GM19025 (cell line): ENCODE measurements around the gene NINJ1.
"Not testable (repeated sequence)": the region's sequence is repeated elsewhere in the genome, so short reads cannot be mapped to it uniquely, and the experiment has no call there.

Experiments
- ATAC-seq: cut with Tn5 transposase; IDR thresholded peaks from one replicate; pipeline ENCODE4 v1.9.1; 2021; ENCODE audit warnings: mild to moderate bottlenecking, low read depth, moderate library complexity; ENCODE audit not compliant: unreplicated experiment

Gene NINJ1

GRCh38 chr9:93121316-93122241 is 12.5 kb downstream of the NINJ1 start:
- no peak for ATAC-seq

GRCh38 chr9:93120846-93121315 is 13.2 kb downstream of the NINJ1 start:
- no peak for ATAC-seq

DNA sequence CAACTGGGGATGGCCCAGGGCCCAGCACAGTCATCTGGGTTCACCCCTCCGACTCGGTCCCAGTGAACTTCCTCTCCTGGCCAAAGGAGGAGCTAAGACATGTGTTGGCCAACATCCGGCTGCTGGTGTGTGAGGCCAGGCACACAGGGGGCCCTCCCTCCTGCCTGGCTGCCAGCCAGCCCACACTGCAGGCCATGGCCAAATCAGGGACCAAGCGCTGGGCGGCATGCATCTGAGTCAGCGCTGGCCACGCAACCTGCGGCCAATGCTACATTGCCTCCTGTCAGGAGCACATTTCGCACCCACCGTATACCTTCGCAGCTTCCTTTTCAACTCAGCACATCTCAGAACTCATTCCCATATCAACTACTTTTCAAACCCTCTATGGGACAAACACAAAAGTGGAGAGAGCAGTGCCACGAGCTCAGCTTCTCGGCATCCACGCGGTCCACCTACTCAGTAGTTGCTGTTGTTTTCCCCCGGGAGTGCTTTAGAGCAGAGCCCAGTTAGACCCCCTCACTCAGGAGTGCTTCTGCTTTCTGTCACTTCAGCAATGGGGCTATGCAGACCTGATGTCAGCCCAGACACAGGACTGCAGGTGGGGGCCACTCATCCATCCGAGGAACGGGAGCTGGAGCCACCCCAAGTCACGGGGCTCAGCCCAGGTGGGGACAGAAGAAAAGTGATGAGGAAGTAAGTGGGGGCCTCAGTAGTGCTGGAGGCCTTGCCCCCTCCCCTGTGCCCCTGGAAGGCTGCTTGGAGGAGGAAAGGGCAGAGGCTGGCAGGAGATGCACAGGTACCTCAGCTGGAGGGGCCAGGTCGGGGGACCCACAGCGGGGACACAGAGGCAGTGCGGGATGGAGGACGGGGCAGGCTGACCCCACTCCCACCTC is 13.9 kb downstream of the NINJ1 start:
- peak; percentile 93 for ATAC-seq

GRCh38 chr9:93119703-93119952 is 14.4 kb downstream of the NINJ1 start:
- no peak for ATAC-seq

DNA sequence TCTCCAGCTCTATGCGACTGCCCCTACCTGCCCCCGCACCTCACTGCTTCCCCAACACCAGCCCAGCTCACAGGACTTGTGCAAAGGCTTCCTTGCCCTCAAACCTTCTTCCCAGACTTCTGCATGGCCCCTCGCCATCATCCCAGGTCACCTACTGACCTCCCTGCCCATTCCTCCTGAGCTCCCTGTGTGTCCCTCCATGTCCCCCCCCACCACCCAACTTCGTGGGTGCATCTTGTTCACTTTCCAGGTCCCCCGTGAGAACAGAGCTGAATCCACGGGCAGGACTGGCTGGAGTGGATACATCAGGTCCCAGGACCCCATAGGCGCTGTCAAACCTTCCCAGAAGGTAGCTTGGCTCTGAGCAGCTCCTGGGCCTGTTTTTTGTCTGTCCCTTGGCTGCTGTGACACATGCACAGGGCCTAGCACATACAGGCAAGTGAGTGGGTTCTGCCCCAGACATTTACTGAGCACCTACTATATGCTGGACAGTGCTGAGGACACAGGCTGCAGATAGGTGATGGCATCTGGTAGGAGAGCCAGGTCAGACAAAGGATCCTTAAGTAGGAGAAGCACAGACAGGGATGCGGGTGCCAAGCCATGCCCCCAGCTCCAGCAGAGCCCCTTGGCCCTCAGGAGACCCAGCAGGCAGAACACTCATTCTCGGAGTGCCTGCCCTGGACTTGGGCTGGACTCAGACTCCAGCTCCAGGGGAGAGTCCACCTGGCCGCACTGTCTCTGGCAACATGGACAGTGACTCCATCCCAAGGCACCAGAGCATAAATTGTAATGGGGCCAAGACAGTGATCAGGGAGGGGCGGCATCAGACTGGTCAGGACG is 15.0 kb downstream of the NINJ1 start:
- ATAC-seq: no peak

DNA sequence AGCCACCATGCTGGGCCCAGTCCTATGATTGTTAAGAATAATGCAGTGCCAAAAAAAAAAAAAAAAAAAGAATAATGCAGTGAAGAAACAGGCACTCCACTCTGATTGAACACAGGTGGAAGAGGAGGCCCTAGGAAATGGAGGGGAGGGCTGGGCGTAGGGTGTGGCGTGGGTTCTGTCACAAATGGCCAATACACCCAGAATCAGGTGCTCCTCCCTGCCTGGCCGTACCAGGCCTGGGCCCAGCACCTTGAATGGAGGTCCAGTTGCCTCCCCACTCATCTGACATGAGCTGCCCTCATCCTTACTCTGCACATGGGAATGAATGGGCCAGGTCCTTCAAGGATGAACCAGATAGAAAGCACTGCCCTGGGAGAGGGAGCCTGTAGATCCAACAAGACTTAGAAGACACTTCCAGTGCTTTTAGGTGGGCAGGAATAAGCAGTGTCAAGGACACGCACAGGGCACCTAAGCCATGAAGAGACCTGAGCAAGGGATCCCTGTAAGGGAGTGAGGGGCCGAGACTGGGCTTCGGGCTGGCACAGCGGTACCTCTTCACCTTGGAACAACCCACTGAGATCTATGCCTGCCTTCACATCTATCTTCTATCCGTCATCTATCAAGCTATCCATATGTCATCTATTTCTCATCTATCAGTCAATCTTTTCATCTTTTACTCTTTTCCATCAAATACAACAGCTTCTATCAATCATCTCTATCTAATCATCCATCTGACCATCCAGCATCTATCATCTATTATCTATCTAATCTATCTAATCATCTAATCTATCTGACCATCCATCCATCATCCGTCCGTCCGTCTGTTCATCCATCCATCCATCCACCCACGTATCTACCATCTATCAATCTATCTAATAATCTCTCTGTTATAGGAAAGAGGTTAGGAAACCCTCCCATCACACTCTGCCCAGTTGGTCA is 15.9 kb downstream of the NINJ1 start:
- no peak for ATAC-seq

DNA sequence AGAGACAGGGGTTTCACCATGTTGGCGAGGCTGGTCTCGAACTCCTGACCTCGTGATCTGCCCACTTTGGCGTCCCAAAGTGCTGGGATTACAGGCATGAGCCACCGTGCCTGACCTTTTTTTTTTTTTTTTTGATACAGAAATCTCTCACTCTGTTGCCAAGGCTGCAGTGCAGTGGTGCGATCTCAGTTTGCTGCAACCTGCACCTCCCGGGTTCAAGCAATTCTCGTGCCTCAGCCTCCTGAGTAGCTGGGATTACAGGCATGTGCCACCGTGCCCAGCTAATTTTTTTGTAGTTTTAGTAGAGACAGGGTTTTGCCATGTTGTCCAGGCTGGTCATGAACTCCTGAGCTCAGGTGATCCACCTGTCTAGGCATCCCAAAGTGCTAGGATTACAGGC is 16.5 kb downstream of the NINJ1 start:
- ATAC-seq: not testable (repeated sequence)

DNA sequence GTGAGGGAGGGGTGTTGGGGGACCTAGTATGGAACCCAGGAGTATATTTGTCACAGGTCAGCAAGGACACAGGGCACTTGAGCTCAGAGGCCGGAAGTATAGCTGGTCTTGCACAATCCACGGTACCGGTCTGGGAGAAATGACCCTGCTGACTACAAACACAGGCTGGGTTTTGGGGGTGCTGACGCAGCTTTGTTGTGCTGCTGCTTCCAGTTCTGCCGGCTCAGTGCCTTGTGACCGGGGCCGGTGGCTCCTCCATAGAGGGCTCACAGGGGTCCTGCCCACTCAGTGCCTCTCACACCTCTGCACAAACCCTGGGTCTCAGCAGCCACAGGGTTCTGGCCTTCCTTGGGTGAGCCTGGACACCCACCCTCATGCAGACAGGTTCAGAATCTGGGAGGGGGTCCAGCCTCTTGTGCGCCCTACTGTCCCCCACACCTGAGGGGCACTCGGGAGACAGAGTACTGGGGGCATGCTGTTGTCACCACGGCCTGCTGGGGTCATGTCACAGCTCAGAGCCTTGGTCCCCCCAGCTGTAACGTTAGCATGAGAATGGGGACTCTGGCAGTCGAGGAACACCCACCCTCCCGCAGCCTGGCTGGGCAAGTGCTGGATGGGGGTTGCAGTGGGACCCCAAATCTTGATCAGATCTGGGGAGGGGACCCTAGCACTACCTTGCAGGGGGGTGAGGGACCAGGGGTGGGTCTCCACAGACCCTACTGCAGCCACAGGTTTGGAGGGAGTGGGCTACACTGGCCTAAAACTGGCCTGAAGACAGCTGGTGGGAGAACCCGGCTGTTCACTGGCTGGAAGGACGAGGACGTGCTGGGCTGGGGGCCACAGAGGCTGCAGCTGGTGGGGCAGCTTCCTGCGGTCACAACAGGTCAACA is 17.7 kb downstream of the NINJ1 start:
- no peak for ATAC-seq

DNA sequence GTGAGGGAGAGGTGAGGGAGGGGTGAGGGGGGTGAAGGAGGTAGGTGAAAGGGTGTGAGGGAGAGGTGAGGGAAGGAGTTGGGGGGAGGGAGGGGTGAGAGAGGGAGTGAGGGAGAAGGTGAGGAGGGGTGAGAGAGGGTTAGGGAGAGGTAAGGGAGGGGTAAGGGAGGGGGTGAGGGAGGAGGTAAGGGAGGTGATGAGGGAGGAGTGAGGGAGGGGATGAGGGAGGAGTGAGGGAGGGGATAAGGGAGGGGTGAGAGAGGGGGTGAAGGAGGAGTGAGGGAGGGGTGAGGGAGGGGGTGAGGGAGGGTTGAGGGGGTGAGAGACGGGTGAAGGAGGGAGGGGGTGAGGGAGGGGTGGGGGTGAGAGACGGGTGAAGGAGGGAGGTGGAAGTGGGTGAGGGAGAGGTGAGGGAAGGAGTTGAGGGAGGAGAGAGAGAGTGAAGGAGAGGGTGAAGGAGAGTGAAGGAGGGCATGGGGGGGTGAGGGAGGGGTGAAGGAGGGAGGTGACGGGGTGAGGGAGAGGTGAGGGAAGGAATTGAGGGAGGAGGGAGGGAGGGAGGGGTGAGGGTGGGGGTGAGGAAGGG is 18.5 kb downstream of the NINJ1 start:
- ATAC-seq: no peak

DNA sequence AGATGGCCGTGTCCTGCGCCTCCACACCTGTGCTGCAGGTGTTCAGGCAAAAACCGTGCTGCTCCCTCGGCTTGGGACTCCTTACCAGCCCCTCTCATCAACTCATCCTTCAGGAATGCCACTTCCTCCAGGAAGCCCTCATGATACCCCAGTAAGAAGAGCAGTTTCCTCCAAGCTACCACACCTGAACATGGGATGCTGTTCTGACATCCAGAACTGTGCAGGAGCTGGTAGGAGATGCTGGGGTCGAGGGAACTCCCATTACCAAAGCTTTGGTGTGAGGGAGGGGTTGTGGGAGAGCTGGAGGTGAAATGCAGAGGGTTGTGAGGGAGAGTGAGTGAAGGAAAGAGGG is 19.1 kb downstream of the NINJ1 start:
- no peak for ATAC-seq

GRCh38 chr9:93114169-93114983 is 19.7 kb downstream of the NINJ1 start:
- ATAC-seq: no peak

GRCh38 chr9:93112864-93113389 is 21.1 kb downstream of the NINJ1 start:
- ATAC-seq: no peak

GRCh38 chr9:93112116-93112863 is 21.8 kb downstream of the NINJ1 start:
- no peak for ATAC-seq

DNA sequence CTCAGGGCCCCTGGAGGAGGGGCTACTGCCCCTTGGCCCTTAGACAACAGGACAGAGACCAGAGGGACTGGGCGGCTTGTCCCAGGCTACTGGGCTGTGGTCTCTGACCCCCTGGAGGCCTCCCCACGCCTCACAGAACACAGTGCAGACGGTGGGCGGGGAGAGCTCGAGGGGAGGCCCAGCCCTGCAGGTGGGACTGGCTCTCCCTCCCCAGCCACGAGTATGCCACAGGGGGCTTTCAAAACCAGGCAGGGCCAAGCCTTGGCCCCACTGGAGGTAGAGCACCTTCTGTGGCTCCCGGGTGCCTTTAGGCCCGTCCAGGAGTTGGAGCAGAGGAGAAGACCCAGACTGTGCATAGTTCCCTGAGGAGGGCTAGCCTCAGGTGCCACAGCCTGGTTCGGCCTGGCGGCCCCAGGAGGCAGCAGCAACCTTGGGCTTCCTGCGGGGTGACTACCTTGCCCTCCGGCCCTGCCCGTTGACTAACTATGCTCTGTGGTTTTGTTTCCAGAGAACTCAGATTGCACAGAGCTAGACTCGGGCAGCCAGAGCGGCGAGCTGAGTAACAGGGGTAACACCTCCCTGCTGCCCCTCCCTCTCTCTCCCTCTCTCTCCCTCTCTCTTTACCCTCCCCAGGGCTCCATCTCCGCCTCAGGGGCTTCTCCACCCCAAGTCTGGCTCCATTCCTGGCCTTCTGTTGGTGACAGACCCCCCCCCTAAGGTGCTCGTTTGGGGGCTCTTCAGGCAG is 22.5 kb downstream of the NINJ1 start:
- no peak for ATAC-seq

- ATAC-seq: no peak
These were observed 23.1 kb downstream of the NINJ1 start for GRCh38 chr9:93111001-93111370.

DNA sequence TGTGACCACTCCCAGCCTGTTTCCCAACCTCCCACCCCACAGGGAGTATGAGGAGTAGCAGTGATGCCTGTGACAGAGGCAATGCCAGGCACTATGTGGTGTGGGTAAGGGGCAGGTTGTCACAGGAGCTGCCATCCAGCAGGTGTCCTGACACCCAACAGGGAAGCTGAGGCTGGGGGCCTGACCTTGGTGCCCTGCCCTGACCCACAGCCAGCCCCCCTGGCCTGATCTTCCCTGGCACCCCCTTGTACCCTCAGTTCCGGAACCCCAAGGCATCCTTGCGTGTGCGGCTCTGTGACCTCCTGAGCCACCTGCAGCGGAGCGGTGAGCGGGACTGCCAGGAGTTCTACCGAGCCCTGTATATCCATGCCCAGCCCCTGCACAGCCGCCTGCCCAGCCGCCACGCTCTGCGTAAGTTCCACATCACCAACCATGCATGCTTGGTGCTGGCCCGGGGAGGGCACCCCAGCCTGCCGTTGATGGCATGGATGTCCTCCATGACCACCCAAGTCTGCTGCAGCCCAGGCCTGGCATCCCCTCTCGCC is 23.7 kb downstream of the NINJ1 start:
- no peak for ATAC-seq
